ENCODE results near the gene CEP95.

GRCh38 chr17:64574646-64575045 lies 67.9 kb downstream of the CEP95 start:
- no peak for TF ChIP-seq CTCF (IDR thresholded peaks at IDR 0.05)
- no peak for TF ChIP-seq E2F4 (CRISPR knock-in tag; IDR thresholded peaks at IDR 0.05; ENCODE audit: borderline replicate concordance, low read depth)
- no peak for TF ChIP-seq FOXK1 (CRISPR knock-in tag; IDR thresholded peaks at IDR 0.05)
- TF ChIP-seq MAX (CRISPR knock-in tag; IDR thresholded peaks at IDR 0.05): no peak
- no peak for TF ChIP-seq ZNF317 (CRISPR knock-in tag; IDR thresholded peaks at IDR 0.05; ENCODE audit: borderline replicate concordance, low read depth)
- no peak for TF ChIP-seq TCF7 (CRISPR knock-in tag; IDR thresholded peaks at IDR 0.05; ENCODE audit: low read depth)
- no peak for TF ChIP-seq MXD4 (CRISPR knock-in tag; IDR thresholded peaks at IDR 0.05; ENCODE audit: borderline replicate concordance)
- TF ChIP-seq ESRRA (CRISPR knock-in tag; IDR thresholded peaks at IDR 0.05; ENCODE audit: borderline replicate concordance): no peak
- TF ChIP-seq CREM (CRISPR knock-in tag; IDR thresholded peaks at IDR 0.05): no peak
- TF ChIP-seq ZBTB21 (CRISPR knock-in tag; IDR thresholded peaks at IDR 0.05; ENCODE audit: borderline replicate concordance): no peak
- TF ChIP-seq KAT7 (CRISPR knock-in tag; IDR thresholded peaks at IDR 0.05; ENCODE audit: borderline replicate concordance): no peak
- no peak for TF ChIP-seq NFYB (CRISPR knock-in tag; conservative IDR thresholded peaks at IDR 0.05; ENCODE audit: low read depth)
- TF ChIP-seq SOX15 (CRISPR knock-in tag; IDR thresholded peaks at IDR 0.05): no peak
- no peak for TF ChIP-seq CREB1 (CRISPR knock-in tag; IDR thresholded peaks at IDR 0.05)

Measured in WTC11 (cell line).